HG03460 (cell line): Measurements from ENCODE around the gene MYDGF.
"Not testable (repeated sequence)": the region's sequence is repeated elsewhere in the genome, so short reads cannot be mapped to it uniquely, and the experiment has no call there.

Experiments
- ATAC-seq: cut with Tn5 transposase; IDR thresholded peaks from one replicate; pipeline ENCODE4 v1.9.1; 2021; ENCODE audit not compliant: unreplicated experiment

Gene MYDGF

DNA sequence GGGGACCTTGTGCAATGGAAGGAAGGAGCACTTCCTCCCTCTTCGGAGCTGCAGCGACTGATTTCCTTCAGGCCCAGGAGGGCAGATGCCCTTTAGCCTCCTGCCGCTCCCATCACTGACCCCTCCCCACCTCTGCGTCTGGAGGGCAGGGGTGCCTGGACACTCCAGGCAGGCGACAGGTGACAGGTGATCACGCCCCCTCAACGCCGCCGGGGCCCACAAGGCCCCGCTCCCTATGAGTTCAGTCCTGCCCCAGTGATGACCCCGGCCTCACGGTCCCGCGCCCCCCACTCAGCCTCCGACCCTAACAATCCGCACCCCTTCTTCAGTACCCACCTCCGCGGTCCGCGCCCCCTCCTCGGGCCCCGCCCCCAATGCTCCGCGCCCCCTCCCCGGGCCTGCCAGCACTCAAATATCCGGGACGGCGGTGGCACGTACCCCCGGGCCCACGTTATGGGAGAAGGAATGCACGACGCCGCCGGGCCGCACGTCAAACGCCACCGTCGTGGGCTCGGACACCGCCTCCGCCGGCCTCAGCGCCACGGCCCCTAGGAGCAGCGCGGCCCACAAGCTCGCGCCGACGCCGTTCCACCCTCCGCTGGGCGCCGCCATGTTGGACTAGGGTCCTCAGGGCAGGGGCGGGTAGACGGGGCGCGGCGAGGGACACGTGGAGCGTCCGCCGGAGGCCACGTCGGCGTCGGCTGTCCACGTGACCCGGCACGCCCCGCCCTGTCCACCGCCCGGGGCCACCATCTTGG lies at the start of gene MYDGF:
MYDGF (minus strand) TSS at position 620 of the 758 bp plus-strand sequence; CDS start at position 612, 8 bp downstream.
- ATAC-seq = peak; percentile 84

GRCh38 chr19:4719499-4719866 lies 49.3 kb upstream of the MYDGF start:
- no peak for ATAC-seq

GRCh38 chr19:4717966-4718701 lies 48.0 kb upstream of the MYDGF start:
- no peak for ATAC-seq

- ATAC-seq = no peak
Measured at GRCh38 chr19:4717191-4717965, 47.2 kb upstream of the MYDGF start.

- ATAC-seq = no peak
Measured at GRCh38 chr19:4715529-4716221, 45.5 kb upstream of the MYDGF start.

DNA sequence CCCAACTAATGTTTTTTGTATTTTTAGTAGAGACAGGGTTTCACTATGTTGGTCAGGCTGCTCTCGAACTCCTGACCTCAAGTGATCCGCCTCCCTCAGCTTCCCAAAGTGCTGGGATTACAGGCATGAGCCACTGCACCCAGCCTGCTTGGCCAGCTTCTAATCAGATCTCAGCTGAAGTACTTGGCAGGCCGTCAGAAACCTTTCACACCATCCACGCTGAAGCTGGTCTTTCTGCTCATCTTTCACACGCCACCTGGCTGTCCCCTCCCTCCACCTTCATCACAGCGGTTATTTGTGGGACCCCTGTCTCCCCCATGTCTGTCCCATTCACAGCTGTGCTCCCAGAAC lies 45.0 kb upstream of the MYDGF start:
- ATAC-seq = not testable (repeated sequence)

- ATAC-seq = no peak
Measured at GRCh38 chr19:4714016-4714415, 43.9 kb upstream of the MYDGF start.

GRCh38 chr19:4713384-4713951 lies 43.3 kb upstream of the MYDGF start:
- no peak for ATAC-seq

DNA sequence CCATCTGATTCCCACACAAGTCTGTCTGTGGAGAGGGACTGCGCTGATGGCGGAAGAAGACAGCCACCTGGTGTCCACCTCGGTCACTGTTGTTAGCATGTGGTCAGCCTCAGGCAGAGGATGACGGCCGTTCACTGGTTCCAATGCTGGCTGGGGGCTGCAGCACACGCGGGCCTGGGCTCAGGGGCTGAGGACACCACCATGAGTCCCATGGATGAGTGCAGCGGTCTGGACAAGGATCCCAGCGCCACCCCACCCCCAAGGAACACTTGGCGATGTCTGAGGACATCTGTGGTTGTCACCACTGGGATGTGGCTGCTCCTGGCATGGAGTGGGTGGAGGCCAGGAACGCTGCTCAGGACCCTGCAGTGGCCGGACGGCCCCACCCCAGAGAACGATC lies 42.6 kb upstream of the MYDGF start:
- no peak for ATAC-seq

- ATAC-seq = no peak
Measured at GRCh38 chr19:4711211-4711610, 41.1 kb upstream of the MYDGF start.

DNA sequence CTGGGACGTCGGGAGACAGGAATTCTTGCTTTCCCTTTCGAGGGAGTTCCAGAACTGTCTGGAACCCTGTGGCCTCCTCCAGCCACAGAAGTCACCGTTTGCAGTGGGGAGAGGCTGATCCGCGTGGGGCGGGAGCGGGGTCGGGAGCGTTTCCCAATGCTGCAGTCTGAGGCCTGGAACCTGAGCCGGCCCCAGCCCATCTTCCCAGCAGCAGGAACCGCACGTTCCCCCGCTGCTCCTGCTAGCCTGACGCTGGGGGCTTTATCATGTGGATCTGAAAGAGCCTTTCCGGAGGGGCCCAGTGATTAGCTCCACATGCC lies 40.1 kb upstream of the MYDGF start:
- no peak for ATAC-seq

DNA sequence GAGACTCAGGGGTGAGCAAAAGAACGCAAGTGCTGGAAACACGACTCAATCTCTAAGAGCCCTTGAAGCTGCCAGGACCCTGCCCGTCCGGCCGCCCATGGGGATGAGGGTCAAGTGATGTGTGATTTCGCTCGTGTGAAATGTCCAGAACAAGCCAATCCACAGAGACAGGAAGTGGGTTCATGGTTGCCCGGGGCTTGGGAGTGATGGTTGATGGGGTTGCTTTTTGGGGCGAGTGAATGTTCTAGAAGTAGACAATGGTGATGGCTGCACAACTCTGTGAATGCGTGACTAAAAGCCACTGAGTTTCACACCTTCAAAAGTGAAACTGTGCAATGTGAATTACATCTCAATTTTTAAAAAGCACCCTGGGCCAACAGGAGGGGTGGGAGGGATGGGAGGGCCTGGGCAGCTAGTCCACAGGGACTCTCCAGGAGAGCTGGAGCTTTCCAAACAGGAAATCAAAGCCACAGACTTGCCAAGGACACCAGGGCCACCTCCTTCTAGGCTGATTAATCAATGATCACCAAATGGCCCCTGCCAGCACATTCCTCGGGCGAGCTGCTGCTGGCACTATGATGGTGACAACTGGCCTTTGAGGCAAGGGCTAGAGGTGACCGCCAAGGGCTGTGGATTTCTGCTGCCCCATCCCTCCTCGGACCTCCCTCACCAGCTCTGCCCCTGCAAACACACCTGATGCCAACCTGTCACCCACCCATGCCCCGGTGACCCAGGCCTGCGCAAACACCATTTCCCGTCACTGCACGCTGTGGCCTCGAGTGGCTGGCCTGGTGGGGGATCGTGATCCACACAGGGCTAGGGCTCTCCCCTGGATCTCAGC lies 39.5 kb upstream of the MYDGF start:
- ATAC-seq = no peak

DNA sequence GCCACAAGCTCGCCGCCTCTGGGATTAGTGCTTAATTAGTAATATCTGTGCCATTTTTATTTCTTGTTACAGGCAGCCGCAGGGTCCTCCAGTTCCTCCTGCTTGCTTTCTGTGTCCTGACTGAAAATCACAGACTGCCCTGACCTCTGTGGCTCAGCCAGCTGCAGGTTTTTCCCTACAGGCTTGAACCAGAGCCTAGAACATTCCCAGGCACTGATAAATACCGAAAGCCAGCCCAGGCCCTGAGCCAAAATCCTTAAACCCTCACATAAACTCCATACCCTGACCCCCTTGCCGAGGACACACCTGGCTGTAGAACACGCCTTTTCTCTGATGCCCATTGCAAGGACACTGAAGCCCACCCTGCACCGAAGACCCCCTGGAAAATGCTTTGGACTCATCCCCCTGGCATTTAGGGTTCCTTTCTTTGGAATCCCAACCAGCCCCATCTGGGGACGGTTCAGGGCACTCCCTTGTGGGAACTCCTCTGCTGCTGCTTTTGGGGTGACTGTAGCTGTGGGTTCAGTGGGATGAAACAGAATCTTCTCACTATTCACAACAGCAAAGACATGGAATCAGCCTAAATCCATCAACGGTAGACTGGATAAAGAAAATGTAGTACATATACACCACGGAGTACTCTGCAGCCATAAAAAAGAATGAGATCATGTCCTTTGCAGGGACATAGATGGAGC lies 38.0 kb upstream of the MYDGF start:
- ATAC-seq = no peak

DNA sequence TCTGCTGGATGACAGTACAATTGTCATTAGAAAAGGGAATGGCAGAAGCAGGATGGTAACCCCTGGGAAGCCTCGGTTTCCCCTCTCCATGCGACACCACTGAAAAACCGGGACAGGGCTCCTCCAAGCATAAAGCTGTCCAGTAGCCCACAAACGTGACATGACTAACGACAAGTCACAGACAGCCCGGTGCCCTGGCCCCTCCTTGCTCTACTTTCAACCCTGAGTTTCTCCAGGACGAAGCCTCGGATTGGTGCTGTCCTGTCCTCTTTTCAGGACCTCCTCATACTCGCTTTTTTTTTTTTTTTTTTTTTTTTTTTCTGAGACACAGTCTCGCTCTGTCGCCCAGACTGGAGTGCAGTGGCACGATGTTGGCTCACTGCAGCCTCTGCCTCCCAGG lies 37.2 kb upstream of the MYDGF start:
- ATAC-seq = no peak

GRCh38 chr19:4705413-4706131 lies 35.4 kb upstream of the MYDGF start:
- ATAC-seq = no peak

DNA sequence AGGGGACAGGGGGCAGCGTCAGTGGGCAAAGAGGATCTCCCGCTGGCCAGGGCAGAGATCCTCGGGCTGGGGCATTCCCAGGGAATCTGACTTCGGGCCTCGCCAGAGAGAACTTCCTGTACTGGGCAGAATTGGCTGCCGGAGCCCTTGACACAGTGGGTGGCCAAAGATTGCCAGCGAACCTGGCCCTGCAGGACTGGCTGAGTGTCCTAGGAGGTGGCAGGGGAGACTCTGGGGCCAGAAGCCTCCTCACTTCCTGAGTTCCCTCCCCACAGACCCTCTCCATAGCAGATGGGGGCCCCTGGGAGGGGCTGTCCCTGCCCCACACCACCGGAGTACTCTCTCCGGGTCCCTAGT lies 34.2 kb upstream of the MYDGF start:
- no peak for ATAC-seq

- no peak for ATAC-seq
Measured at GRCh38 chr19:4703671-4704316, 33.7 kb upstream of the MYDGF start.

GRCh38 chr19:4702764-4703163 lies 32.6 kb upstream of the MYDGF start:
- no peak for ATAC-seq

- ATAC-seq = no peak
Measured at GRCh38 chr19:4701557-4701956, 31.4 kb upstream of the MYDGF start.
